Tibial nerve (tissue), 4 donors: ENCODE results near the gene RBCK1.

Experiments used
- CTCF ChIP-seq, 5 experiments: fragments of 200-600 bp in 3 of 5; fragments of 450-650 bp in 2 of 5; sonication (generic) in 3 of 5; IDR thresholded peaks; one replicate each; pipeline ENCODE4 v1.5.1; 2016 to 2019; ENCODE audit warnings: antibody characterized with exemption in 5 of 5, mild to moderate bottlenecking in 3 of 5, moderate library complexity in 2 of 5
- EP300 ChIP-seq, 2 donors: sonication (generic); formaldehyde crosslinking; IDR thresholded peaks; one replicate each; pipeline ENCODE4 v1.6.1; 2017; ENCODE audit warnings: antibody characterized with exemption in 2 of 2, mild to moderate bottlenecking in 1 of 2
- POLR2A ChIP-seq, 2 donors: fragments of 450-650 bp; IDR thresholded peaks; one replicate each; pipeline ENCODE4 v1.6.1; 2017; ENCODE audit warnings: antibody characterized with exemption in 2 of 2, mild to moderate bottlenecking in 2 of 2, moderate library complexity in 2 of 2

- TF ChIP-seq CTCF (IDR thresholded peaks at IDR 0.05) (no peak), EP300 (IDR thresholded peaks at IDR 0.05) (no peak), POLR2A (IDR thresholded peaks at IDR 0.05) (no peak)
These were observed 34.8 kb upstream of the RBCK1 start for GRCh38 chr20:373171-373890.
